ENCODE data around the gene KIT.

KIT gene

GRCh38 chr4:54708339-54709279, 50.9 kb downstream of the KIT start:
- DNase-seq, result no peak

- no peak for DNase-seq
Measured at GRCh38 chr4:54709400-54709799, 51.6 kb downstream of the KIT start.

GRCh38 chr4:54712206-54712605, 54.4 kb downstream of the KIT start:
- no peak for DNase-seq

GRCh38 chr4:54714631-54715030, 56.9 kb downstream of the KIT start:
- DNase-seq, result no peak

- no peak for DNase-seq
Measured at GRCh38 chr4:54716478-54717065, 58.8 kb downstream of the KIT start.

- DNase-seq, result no peak
Measured at GRCh38 chr4:54717694-54718093, 59.9 kb downstream of the KIT start.

GRCh38 chr4:54719378-54719777, 61.6 kb downstream of the KIT start:
- no peak for DNase-seq

GRCh38 chr4:54723220-54723619, 65.5 kb downstream of the KIT start:
- DNase-seq, result no peak

GRCh38 chr4:54723820-54724219, 66.1 kb downstream of the KIT start:
- no peak for DNase-seq

- DNase-seq, result no peak
Measured at GRCh38 chr4:54726907-54727306, 69.2 kb downstream of the KIT start.

- DNase-seq, result no peak
Measured at GRCh38 chr4:54727346-54727745, 69.6 kb downstream of the KIT start.

GRCh38 chr4:54728368-54728767, 70.6 kb downstream of the KIT start:
- DNase-seq, result no peak

GRCh38 chr4:54729256-54729655, 71.5 kb downstream of the KIT start:
- DNase-seq, result no peak

- DNase-seq, result no peak
Measured at GRCh38 chr4:54730581-54730980, 72.8 kb downstream of the KIT start.

- DNase-seq, result no peak
Measured at GRCh38 chr4:54731552-54731951, 73.8 kb downstream of the KIT start.

GRCh38 chr4:54731976-54732375, 74.2 kb downstream of the KIT start:
- DNase-seq, result no peak

- no peak for DNase-seq
Measured at GRCh38 chr4:54737421-54737820, 79.7 kb downstream of the KIT start.

- DNase-seq, result no peak
Measured at GRCh38 chr4:54741202-54741601, 83.4 kb downstream of the KIT start.

- DNase-seq, result no peak
Measured at GRCh38 chr4:54742636-54743399, 85.1 kb downstream of the KIT start.

GRCh38 chr4:54743562-54743961, 85.8 kb downstream of the KIT start:
- DNase-seq, result no peak

- DNase-seq, result no peak
Measured at GRCh38 chr4:54744487-54744886, 86.7 kb downstream of the KIT start.

GRCh38 chr4:54745031-54745770, 87.4 kb downstream of the KIT start:
- no peak for DNase-seq

- DNase-seq, result no peak
Measured at GRCh38 chr4:54746218-54746617, 88.5 kb downstream of the KIT start.
